ENCODE results near the gene GARRE1.
"Not testable (repeated sequence)": the region's sequence is repeated elsewhere in the genome, so short reads cannot be mapped to it uniquely, and the experiment has no call there.

GARRE1 gene, protein sequence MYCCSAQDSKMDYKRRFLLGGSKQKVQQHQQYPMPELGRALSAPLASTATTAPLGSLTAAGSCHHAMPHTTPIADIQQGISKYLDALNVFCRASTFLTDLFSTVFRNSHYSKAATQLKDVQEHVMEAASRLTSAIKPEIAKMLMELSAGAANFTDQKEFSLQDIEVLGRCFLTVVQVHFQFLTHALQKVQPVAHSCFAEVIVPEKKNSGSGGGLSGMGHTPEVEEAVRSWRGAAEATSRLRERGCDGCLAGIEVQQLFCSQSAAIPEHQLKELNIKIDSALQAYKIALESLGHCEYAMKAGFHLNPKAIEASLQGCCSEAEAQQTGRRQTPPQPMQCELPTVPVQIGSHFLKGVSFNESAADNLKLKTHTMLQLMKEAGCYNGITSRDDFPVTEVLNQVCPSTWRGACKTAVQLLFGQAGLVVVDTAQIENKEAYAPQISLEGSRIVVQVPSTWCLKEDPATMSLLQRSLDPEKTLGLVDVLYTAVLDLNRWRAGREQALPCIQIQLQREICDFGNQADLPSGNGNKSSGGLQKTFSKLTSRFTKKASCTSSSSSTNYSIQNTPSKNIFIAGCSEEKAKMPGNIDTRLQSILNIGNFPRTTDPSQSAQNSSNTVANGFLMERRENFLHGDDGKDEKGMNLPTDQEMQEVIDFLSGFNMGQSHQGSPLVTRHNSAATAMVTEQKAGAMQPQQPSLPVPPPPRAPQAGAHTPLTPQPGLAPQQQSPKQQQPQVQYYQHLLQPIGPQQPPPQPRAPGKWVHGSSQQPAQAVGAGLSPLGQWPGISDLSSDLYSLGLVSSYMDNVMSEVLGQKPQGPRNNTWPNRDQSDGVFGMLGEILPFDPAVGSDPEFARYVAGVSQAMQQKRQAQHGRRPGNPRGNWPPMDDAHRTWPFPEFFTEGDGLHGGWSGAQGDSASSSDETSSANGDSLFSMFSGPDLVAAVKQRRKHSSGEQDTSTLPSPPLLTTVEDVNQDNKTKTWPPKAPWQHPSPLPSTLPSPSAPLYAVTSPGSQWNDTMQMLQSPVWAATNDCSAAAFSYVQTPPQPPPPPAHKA (N-terminal part only)

DNA sequence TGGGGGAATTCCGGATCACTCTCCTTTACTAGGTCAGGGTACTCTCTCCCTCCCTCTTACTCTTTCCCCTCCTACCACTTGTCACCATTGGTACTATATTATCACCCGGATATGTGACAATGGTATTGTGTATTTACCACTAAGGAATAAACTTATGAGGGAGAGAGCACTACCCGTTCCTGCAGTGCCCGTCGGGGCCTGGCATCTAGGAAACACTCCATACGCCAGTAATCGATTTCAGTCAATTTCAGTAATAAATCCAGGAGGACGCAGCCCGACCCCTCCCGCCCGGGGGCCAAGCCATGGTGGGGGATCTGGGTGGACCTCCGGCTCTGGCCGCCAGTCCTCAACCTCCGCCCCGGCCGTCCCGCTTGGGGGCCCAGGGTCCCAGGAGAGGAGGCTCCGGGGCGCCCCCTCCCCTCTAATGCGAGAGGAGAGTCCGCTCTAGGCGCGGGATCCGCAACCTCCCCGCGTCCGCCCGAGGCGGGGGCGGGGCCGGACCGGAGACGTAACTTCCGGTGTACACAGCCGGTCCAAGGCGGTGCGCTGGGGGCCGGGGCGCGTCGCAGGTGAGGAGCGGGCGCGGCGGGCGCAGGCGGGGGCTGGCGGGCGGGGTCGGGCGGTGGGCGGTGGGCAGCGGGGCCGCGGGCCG, at the start of gene GARRE1:
GARRE1 (plus strand) TSS at position 509 of the 652 bp plus-strand sequence. CDS start 45,920 bp downstream, outside the sequence.
- no peak for DNase-seq

DNA sequence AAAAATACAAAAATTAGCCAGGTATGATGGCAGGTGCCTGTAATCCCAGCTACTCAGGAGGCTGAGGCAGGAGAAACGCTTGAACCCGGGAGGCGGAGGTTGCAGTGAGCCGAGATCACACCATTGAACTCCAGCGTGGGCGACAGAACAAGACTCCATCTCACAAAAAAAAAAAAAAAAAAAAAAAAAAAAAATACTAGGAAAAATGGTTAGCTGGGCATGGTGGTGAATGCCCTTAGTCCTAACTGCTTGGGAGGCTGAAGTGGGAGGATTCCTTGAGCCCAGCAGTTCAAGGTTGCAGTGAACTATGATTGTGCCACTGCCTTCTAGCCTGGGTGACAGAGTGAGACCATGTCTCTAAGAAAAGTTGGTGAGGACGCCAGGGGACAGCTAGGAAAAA, 49.0 kb upstream of the GARRE1 start:
- not testable (repeated sequence) for DNase-seq

DNA sequence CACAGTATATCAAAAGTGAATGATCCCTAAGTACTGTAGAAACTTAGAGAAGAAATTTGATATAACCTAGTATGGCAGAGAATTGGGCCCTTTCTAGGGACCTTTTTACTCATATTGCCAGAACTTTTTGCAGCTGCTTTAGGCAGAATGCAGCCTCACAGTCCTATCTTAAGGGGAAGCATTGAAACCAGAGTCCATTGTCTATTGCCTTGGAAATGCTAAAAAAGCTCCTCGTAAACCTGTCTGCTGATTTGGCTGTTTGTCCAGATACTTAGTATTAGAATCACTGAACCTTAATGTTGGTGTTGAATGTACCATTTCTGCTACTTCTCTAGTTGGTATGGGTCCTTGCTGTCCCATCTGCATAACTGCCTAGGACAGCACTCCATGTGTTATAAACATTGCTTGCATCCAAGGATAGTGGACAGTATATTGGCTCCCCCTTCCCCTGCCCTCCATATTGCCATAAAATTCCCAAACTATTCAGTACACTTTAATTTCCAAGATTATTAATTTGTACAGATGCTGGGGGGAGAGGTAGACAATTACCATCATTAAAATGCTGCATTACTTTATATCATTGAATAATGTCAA, 46.0 kb upstream of the GARRE1 start:
- DNase-seq, result no peak

DNA sequence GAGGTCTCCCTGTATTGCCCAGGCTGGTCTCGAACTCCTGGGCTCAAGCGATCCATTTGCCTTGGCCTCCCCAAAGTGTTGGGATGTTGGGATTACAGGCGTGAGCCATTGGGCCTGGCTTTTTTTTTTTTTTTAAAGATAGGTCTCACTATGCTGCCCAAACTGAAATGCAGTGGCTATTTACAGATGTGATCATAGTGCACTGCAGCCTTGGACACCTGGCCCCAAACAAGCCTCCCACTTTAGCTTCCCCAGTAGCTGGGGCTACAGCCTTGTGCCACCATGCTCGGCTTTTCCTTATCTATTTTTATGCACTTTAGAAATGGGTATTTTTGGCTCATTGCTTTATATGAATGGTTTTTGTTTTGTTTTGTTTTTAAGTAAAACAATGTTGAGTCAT, 44.6 kb upstream of the GARRE1 start:
- no peak for DNase-seq

DNA sequence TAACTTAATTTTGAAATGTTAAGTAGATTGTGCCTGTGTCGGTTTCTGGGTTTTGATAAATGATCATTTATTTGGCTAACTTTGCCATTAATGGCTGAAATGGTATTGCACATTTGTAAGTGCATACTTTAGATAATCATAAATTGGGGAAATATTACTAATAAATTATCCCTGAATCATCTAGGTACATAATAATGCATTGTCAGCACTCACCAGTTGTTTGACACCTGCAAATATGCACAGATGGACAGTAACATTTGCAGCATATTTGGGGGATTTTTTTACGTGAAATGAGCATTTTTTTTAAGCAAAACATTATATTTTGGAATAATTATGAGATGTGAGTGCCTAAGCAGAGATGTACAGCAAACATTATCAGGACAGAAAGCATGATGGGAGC, 41.1 kb upstream of the GARRE1 start:
- no peak for DNase-seq

DNA sequence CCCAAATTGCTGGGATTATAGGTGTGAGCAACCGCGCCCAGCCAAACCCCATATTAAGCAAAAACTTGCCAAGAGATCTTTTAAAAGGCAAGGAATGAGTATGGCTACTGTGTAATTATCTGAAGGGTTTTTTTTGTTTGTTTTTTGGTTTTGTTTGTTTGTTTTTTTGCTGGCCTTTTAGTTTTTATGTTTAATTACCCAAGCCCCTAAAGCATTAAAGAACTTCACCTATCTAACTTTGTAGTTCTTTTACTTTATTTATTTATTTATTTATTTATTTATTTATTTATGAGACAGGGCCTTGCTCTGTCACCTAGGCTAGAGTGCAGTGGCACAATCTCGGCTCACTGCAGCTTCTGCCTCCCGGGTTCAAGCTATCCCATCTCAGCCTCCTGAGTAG, 40.3 kb upstream of the GARRE1 start:
- DNase-seq, result no peak

DNA sequence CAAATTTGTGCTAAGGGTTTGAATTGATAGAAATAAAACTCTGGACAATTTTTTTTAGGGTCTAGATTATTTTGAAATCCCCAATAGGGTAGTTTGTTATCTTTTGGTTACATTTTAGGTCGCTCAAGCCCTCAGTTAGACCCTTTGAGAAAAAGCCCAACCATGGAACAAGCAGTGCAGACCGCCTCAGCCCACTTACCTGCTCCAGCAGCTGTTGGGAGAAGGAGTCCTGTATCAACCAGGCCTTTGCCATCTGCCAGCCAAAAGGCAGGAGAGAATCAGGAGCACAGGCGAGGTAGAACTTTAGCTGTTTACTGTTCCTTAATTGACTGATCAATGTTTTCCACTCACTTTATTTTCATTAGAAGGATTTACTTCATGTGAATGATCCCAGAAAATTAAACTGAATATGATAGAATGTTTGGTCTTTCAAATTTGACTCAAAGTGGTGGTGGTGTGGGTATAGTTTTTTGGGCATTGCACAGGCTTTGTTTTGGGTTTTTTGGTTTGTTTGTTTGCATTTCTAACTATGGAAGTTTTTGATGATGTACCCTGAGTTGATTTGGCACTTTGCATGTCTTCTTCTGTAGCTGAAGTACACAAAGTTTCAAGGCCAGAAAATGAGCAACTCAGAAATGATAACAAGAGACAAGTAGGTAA, 39.2 kb upstream of the GARRE1 start:
- no peak for DNase-seq

DNA sequence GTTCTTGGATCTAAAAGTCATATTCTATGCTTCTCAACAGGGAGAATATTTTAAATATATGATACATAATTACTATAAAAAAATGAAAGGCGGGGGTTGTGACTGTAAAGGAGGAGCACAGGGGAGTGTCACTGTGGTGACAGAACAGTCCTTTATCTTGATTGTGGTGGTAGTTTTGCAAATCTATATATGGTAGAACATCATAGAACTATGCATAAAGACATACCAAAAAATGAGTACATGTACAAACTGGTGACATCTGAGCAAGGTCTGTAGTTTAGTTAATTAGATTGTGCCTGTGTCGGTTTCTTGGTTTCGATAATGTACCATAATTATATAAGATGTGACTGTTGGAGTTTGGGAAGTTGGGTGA, 38.7 kb upstream of the GARRE1 start:
- no peak for DNase-seq

DNA sequence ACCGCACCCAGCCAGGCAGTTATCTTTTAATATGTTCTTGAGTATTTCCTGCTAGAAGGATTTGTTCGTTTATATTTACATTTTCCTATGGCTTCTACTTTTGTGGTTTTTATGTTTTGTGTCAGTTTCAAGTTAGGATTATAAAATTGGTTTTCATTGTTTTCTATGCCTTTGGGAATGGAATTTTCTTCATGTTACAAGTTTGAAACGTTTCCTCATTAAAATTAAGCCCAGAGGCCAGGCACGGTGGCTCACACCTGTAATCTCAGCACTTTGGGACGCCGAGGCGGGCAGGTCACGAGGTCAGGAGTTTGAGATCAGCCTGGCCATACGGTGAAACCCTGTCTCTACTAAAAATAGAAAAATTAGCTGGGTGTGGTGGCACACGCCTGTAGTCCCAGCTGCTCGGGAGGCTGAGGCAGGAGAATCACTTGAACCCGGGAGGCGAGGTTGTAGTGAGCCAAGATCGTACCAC, 37.6 kb upstream of the GARRE1 start:
- DNase-seq, result not testable (repeated sequence)

DNA sequence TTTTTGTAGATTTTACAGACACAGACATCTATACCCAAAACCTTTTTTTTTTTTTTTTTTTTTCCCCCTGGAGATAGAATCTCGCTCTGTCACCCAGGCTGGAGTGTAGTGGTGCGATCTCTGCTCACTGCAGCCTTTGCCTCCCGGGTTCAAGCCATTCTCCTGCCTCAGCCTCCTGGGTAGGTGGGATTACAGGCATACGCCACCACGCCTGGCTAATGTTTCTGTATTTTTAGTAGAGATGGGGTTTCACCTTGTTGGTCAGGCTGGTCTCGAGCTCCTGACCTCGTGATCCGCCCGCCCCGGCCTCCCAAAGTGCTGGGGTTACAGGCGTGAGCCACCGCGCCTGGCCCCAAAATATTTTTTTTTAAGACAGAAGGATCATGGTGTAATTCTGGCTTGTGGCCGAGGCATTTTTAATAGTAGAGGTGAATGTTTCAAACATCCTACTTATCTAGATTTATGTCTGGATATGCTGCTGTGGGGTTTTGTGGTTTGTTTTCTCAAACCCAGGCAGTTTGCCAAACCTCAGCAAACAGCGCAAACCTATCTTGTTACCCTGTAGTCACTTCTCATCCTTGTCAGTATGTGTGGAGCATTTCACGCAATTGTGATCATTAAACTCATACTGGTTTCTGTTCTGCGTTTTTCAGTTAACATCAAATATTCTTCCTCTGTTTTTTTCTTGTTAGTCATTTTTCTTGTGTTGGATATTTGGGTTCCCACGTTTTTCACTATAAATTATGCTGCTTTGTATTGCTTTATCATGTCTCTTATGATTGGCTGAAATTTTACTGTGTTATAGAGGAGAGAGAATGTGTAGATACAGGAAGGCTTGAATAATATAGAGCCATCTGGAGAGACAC, 36.2 kb upstream of the GARRE1 start:
- no peak for DNase-seq

DNA sequence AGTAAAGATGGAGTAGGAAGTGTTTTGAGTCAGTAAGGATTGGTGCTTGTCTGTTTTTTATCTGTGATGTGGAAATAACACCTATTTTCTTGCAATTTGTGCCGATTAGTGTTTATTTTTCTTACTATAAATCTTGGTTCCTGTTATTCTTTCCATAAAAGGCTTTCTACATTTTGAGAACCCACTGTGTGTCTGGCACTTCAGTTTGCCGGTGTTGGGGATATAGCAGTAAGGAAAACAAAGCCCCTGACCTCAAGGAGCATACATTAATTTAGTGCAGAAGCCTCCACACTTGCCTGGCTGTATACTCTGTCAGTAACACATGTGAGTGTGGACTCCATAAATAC, 35.6 kb upstream of the GARRE1 start:
- no peak for DNase-seq

DNA sequence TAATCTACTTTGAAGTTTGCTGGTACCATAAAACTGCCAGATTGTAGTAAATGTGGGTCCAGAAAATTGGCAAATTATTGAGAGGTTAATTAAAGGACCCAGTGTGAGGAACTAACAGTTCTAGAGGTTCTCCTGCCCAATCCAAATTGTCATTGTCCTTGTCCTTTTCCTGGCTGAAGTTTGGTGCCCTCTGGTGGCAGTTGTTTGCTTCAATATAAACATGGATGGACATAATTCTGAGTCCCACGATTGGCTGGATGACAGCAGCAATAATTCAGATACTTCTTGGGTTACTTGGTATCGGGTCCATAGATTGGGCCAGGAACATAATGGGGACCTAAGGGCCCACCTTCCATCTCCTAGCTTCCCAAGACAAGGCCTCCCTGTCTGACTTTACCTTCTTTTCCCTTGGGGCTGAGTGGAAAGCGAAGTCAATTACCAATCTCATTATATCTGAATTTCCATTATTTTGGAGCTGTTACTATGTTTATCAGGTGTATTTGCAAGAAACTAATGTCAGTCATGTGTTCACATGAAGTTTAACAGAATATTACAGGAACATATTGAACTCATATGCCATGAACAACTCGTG, 33.8 kb upstream of the GARRE1 start:
- DNase-seq, result no peak

DNA sequence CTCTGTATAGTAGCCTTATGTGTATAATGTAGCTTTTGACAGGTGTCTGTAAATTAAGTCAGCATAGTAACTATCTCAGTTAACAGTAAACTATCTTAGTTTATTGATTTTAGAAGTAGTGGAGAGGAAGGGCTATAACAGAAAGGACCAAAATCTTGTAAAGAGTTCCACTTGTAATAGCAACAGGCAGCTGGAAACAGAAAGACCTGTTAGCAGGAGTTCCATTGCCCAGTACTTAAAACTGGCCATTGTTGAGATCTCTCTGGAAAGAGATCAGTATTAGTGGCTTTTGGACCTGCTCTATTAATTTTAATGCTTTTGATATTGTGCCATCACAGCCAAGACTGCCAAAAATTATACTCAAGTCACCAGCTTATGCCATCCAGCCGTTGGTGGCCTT, 32.0 kb upstream of the GARRE1 start:
- DNase-seq, result no peak

DNA sequence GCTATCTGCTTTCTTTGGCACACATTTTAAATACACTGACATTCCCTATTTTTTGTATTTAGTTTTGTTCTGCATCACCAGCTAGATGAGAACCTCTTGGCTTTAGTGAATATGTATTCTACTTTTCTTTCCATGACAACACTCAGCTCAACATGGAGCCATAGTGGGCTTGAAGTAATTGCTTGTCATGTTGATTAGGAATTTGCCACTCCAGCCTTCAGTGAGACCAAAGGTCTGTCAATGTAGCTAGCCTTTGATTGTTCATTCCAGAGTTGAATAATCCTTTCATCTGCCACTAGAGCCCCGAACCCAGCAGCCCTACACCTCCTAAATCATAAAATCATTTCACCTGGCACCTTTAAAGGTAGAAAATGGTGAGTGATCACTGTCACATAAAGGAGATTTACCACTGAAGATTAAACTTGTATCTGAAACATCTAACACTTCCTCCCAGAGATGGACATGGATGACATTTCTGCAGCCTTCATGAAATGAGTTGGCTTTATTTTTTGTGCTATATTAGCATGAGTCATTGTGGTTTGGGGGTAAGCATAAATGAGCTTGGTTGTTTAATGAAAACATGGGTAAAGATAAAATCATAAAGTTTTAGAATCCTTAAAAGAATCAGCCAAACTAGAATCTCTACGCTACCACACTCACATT, 29.2 kb upstream of the GARRE1 start:
- no peak for DNase-seq

DNA sequence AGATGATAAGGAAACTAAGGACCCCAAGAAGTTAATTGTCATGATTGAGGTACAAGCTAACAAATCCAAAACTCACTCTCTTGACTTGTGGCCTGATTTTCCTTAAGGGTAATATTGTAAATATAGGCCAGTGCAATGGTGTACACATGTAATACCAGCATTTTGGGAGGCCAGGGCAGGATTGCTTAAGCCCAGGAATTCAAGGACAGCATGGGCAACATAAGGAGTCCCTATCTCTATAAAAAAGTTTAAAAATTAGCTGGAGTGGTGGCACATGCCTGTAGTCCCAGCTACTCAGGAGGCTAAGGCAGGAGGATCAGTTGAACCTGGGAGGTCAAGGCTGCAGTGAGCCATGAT, 28.7 kb upstream of the GARRE1 start:
- no peak for DNase-seq

DNA sequence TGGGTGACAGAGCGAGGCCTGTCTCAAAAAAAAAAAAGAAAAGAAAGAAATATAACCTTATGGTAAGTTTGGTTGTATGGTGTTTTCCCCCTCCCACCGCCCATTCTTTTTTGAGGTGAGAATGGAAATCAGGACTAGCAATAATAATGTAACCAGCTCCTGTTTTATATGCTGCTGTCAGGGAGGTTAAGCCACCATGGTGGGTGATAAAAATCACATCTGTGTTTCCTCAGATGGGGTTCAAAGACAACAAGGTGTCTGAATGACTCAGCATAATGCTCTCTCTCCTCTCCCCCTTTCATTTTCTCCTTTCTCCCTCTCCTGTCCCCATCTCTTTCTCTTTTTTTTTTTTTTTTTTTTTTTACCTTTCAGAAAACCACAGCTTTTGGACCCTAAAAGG, 28.3 kb upstream of the GARRE1 start:
- no peak for DNase-seq

DNA sequence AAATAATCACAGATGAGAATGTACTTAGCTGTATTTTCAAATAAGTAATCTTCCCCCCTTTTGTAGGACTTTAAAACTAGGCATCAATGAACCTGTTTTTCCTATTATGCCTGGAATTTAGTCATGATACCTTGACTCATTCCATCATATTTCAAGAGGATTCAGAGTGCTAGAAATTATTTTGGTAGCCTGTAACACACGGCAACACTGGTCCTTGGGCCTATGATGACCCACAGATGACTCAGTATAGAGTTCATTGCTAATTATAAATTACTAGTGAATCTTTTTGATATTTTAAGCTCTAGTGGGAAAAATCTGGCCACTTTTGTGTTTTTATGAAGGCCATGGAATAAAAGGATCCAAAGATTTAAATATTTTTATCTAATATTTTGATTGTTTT, 26.0 kb upstream of the GARRE1 start:
- no peak for DNase-seq

DNA sequence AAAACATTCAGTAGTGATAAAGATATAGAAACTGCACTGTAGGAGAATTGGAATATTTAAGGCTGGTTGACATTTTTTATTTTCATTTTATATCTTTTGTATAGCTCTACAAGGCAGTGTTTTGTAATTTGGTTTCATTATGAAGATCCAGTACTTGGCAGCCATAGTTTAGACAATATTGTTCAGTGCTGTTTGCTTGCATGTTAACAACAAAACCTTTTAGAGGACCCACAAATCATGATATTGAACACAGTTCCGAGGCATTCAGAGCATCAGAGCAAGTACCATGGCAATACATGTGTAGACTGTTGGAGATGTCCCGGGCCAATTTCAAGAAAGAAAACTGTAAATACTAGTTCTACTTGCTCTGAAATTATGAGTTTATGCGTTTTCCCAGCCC, 25.6 kb upstream of the GARRE1 start:
- no peak for DNase-seq

DNA sequence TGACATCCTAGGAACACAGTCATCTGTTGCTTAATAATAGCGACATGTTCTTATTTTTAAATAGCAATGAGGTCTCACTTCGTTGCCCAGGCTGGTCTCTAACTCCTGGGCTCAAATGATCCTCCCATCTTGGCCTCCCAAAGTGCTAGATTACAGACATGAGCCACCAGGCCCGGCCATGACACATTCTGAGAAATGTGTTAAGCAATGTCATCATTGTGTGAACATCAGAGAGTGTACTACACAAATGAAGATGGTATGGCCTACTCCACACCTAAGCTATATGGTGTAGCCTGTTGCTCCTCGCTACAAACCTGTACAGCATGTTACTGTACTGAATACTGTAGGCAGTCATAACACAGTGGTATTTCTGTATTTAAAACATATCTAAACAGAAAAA, 24.6 kb upstream of the GARRE1 start:
- no peak for DNase-seq

DNA sequence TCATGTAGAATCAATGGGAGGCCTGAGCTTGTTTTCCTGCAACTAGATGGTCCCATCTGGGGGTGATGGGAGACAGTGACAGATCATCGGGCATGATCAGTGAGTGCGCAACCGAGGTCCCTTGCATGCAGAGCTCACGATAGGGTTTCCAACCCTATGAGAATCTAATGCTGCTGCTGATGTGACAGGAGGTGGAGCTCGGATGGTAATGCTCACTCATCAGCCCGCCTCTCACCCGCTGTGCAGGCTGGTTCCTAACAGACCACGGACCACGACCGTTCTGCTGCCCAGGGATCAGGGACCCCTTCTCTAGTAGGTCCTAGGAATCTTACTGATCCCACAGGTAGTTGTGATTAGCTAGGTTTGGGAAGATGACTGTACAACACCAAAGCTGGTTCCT, 23.5 kb upstream of the GARRE1 start:
- no peak for DNase-seq
